Body of pancreas (tissue), 4 donors: ENCODE results near the gene TOX3. TPM values are rescaled to one million over a fixed set of nuclear protein-coding genes. Genes with fewer than 3 reads are reported as not detected.

ENCODE experiments used
- ATAC-seq: fragments of 150-250 bp; one replicate; pipeline ENCODE4 v1.9.1; 2016
- DNase-seq, 4 donors: peaks; one replicate each; pipeline ENCODE4 v3.0.0-alpha.2; 2019
- H3K27ac ChIP-seq, 4 donors: fragments of 200-600 bp; sonication (generic); 1 replicate in 3 of 4; 2 replicates in 1 of 4; pipeline versions ENCODE4 v1.5.1 to v1.6.1; 2016 to 2019; ENCODE audit warnings: mild to moderate bottlenecking in 1 of 4, mixed read lengths in 1 of 4, moderate library complexity in 1 of 4
- H3K27me3 ChIP-seq, 2 donors: fragments of 200-600 bp; sonication (generic); one replicate each; pipeline ENCODE4 v1.6.0; 2016; ENCODE audit warnings: mild to moderate bottlenecking in 1 of 2
- H3K36me3 ChIP-seq, 2 donors: fragments of 200-600 bp; sonication (generic); replicated peaks in 1 of 2; 2 replicates each; pipeline ENCODE4 v1.5.1; 2016; ENCODE audit warnings: low read depth in 2 of 2; ENCODE audit not compliant: insufficient read depth in 1 of 2
- H3K4me1 ChIP-seq: fragments of 200-600 bp; sonication (generic); one replicate; pipeline ENCODE4 v1.6.0; 2016
- H3K4me3 ChIP-seq, 2 donors: fragments of 200-600 bp; sonication (generic); 1 replicate in 1 of 2; 2 replicates in 1 of 2; pipeline ENCODE4 v1.5.1; 2016 to 2019
- H3K9me3 ChIP-seq, 3 donors: fragments of 200-600 bp; sonication (generic); 1 replicate in 2 of 3; 2 replicates in 1 of 3; pipeline ENCODE4 v1.5.1; 2016
- POLR2A ChIP-seq, 3 donors: fragments of 450-650 bp; IDR thresholded peaks; one replicate each; pipeline ENCODE4 v1.6.1; 2016; ENCODE audit warnings: antibody characterized with exemption in 3 of 3, mild to moderate bottlenecking in 2 of 3
- WGBS, 2 donors: methylation state at CpG; one replicate each; pipeline ENCODE4 v1.1.5; 2017; 5-methylcytosine and 5-hydroxymethylcytosine counted together
- intact Hi-C: fragments of 100-400 bp; cut with DNase I; formaldehyde crosslinking; loops from one replicate; pipeline ENCODE4 v1.15.1; 2023
- total RNA-seq, 2 donors: library from RNA; depleted of rRNA; stranded (reverse); fragments of >200 nt; gene quantifications; one replicate each; pipeline ENCODE4 v1.1.0, GENCODE V29; 2016
- TF ChIP-seq, protein P1 (sequence below), 7 experiments: fragments of 450-650 bp in 4 of 7; fragments of 200-600 bp in 3 of 7; sonication (generic) in 3 of 7; IDR thresholded peaks; one replicate each; pipeline ENCODE4 v1.5.1; 2016 to 2019; ENCODE audit warnings: antibody characterized with exemption in 7 of 7

TOX3 gene
- total RNA-seq, 2 donors from 2014 or later, result 1.3 to 5.2 TPM

- H3K9me3 ChIP-seq, result no peaks in the 10 kb centered on the region
- H3K27ac ChIP-seq, result no peak overlapping the region
- 23 to 29% methylated on average over 3 of the region's 3 CpGs for WGBS, 2 donors
- no peak overlapping the region for H3K4me3 ChIP-seq
- no peaks in the 10 kb centered on the region for H3K27me3 ChIP-seq
- ATAC-seq, result no peak
- no peak for TF ChIP-seq POLR2A (IDR thresholded peaks at IDR 0.05)
- TF ChIP-seq, protein P1, sequence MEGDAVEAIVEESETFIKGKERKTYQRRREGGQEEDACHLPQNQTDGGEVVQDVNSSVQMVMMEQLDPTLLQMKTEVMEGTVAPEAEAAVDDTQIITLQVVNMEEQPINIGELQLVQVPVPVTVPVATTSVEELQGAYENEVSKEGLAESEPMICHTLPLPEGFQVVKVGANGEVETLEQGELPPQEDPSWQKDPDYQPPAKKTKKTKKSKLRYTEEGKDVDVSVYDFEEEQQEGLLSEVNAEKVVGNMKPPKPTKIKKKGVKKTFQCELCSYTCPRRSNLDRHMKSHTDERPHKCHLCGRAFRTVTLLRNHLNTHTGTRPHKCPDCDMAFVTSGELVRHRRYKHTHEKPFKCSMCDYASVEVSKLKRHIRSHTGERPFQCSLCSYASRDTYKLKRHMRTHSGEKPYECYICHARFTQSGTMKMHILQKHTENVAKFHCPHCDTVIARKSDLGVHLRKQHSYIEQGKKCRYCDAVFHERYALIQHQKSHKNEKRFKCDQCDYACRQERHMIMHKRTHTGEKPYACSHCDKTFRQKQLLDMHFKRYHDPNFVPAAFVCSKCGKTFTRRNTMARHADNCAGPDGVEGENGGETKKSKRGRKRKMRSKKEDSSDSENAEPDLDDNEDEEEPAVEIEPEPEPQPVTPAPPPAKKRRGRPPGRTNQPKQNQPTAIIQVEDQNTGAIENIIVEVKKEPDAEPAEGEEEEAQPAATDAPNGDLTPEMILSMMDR (IDR thresholded peaks at IDR 0.05), result no peak
- H3K4me1 ChIP-seq, result peaks cover 6% of the 10 kb centered on the region
- intact Hi-C loops, result no loop called here
- DNase-seq, result no peak
- no peaks in the 10 kb centered on the region for H3K36me3 ChIP-seq
These were observed 79.9 kb downstream of the TOX3 start for GRCh38 chr16:52466994-52467393.

DNA sequence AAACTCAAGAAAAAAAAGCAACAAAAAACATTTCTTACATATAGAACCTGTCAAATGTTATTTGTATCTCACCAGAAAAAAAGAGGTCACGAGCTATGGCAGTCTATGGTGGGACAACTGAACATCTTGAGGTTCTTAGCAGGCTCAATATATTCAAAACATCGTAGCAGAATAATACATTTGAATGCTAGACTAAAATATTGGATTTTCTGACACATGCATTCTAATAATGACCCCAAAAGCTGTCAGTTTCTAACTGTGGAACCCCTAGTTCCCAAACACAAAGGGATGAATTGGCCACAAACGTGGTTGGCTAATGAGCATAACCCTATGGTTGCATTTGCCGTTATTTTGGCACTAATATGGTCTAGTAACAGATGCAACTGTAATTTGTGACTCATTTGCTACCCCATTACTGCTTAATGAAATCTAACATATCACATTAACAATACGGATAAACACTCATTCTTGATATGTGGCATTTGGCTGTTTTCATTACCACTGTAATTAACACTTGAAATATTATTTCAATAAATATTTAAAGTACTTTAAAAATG lies 81.2 kb downstream of the TOX3 start:
- no peaks in the 10 kb centered on the region for H3K36me3 ChIP-seq
- no peak for DNase-seq
- TF ChIP-seq, protein P1 (IDR thresholded peaks at IDR 0.05), result no peak
- TF ChIP-seq POLR2A (IDR thresholded peaks at IDR 0.05), result no peak

DNA sequence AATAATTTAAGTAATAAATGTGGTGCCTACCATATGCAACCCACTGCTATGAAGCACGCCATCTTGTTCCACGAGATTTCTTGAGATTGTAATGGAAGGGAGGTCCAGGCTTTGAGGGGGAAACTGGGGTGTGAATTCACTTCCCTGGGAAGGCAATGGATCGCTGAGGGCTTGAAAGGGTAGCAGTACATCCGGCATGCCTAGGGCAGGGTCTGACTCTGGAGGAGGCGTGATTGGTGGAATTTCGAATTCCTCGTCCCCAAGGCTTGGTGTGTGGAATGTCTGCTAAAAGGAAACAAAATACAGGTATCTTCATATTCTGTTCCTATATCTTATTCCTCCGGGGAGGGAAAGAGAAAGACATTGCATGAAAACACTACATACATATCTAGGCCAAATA lies 83.0 kb downstream of the TOX3 start:
- no peak overlapping the region for H3K4me3 ChIP-seq
- ATAC-seq (no peak), DNase-seq (no peak)
- intact Hi-C loops, result no loop called here
- H3K9me3 ChIP-seq, result no peaks in the 10 kb centered on the region
- WGBS, 2 donors, result 87 to 91% methylated on average over 8 of the region's 8 CpGs
- H3K27ac ChIP-seq, result no peak overlapping the region
- no peaks in the 10 kb centered on the region for H3K27me3 ChIP-seq
- no peaks in the 10 kb centered on the region for H3K36me3 ChIP-seq
- H3K4me1 ChIP-seq, result peaks cover 6% of the 10 kb centered on the region
- TF ChIP-seq POLR2A (IDR thresholded peaks at IDR 0.05), result no peak
- TF ChIP-seq, protein P1 (IDR thresholded peaks at IDR 0.05), result no peak

More for the DNA sequence above, 81.2 kb downstream of the TOX3 start:
- no peak for ATAC-seq
- H3K9me3 ChIP-seq, result no peaks in the 10 kb centered on the region
- 85 to 86% methylated on average over 5 of the region's 5 CpGs for WGBS, 2 donors
- intact Hi-C loops, result no loop called here
- H3K27ac ChIP-seq, result no peak overlapping the region
- no peak overlapping the region for H3K4me3 ChIP-seq
- peaks cover 6% of the 10 kb centered on the region for H3K4me1 ChIP-seq
- no peaks in the 10 kb centered on the region for H3K27me3 ChIP-seq

DNA sequence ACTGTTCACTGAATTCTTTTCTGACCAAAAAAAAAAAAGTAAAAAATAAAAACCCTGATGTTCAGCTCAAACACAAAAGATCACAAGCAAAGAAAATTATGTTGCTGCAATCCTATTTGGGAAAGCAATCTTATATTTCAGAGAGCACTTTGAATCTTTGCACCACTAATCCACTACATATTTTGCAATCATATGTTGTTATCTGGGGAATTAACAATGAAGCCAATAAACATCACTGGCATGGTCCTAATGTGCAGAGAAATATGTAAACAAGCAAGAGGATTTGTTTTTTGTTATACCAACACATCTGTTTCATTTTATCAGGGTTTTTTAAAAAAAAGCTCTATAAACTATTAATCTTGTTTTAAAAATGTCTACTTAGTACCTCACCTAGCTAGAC lies 84.1 kb downstream of the TOX3 start:
- TF ChIP-seq, protein P1 (IDR thresholded peaks at IDR 0.05), result no peak
- TF ChIP-seq POLR2A (IDR thresholded peaks at IDR 0.05), result no peak
- Histone ChIP-seq H3K9me3 (no peaks in the 10 kb centered on the region), H3K4me3 (no peak overlapping the region), H3K27ac (no peak overlapping the region), H3K4me1 (peaks cover 6% of the 10 kb centered on the region), H3K27me3 (no peaks in the 10 kb centered on the region), H3K36me3 (no peaks in the 10 kb centered on the region)
- intact Hi-C loops, result no loop called here
- DNase-seq (no peak), ATAC-seq (no peak)

DNA sequence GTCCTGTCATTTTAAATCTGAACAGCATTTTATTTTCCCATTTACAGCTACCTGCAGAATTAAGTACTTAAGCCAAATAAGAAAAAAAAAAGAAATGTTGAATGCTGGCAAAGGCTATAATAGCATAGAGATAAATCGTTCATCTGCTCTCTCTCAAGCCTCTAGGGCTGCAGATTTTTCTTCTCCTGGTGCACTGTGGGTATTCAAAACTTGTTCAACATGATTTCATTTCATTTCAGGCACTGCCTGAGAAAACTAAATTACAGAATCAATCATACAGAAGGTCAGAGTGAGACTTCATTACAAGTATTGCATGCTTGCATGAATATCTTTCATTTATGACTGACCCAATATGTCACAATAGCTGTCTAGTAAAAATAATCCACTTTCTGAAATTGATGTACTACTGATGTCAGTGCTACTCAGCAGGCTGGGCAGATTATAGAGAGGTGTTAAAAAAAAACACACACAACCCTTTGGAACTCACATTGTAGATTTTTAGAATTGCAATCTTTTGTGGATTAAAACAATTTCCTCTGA lies 86.2 kb downstream of the TOX3 start:
- 2 to 6% methylated on average over 1 of the region's 1 CpG for WGBS, 2 donors
- Histone ChIP-seq H3K4me1 (no peaks in the 10 kb centered on the region), H3K27ac (no peak overlapping the region), H3K4me3 (no peak overlapping the region), H3K27me3 (no peaks in the 10 kb centered on the region), H3K36me3 (no peaks in the 10 kb centered on the region), H3K9me3 (no peaks in the 10 kb centered on the region)
- intact Hi-C loops, result no loop called here
- TF ChIP-seq POLR2A (IDR thresholded peaks at IDR 0.05), result no peak
- TF ChIP-seq, protein P1 (IDR thresholded peaks at IDR 0.05), result no peak
- no peak for DNase-seq
- ATAC-seq, result no peak
